Measurements from ENCODE around the gene HCK.

HCK gene

DNA sequence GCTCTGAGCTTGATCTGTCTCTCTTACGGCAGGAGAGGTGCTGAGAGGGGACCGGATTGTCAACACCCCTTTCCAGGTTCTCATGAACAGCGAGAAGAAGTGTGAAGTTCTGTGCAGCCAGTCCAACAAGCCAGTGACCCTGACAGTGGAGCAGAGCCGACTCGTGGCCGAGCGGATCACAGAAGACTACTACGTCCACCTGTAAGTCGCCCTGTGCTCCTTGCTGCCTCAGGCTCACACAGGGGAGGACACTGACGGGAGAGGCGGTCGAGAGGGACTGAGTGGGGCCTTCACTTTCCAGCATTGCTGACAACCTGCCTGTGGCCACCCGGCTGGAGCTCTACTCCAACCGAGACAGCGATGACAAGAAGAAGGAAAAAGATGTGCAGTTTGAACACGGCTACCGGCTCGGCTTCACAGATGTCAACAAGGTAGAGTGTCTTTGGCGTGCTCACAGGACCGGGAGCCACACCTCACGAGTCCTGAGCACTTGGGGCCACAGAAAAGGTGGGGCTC, 89.5 kb downstream of the HCK start:
- intact Hi-C loops (cut with DNase I): no loop called here
- no peak for DNase-seq

DNA sequence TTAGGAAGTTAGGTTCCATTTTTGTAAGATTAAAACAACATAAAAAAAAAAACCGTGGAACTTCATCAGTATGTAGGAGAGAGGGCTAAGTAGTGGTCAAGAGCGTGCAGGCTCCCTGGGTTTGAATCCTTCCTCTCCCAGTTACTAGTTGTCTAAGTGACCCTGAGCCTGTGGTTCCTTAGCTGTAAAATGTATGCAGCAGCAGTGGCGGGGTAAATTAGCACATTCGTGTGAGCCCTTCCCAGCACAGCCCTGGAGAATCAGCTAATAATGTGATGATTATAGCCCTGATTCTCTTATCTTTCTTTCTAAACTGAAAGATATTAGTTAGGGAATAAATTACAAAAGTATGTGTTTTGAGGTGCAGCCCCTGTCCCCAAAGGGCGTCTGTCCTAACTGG, 90.0 kb downstream of the HCK start:
- intact Hi-C loops (cut with DNase I): no loop called here
- no peak for DNase-seq

DNA sequence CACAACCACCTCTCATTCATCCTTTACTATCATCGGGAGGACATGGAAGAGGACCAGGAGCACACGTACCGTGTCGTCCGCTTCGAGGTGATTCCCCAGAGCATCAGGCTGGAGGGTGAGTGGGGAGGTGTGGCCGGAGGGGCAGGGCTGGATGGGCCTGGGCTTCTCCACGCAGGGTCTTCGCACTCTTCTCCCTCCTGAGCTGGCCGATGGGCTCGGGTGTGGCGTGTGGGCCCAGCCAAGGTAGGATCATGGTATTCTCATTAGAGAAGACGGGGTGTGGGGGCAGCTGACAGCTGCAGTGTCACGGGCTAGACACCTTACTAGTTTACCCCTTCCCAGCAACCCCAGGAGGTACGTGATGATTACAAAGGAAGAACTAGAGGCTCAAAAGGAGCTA, 90.9 kb downstream of the HCK start:
- DNase-seq: no peak
- intact Hi-C loops (cut with DNase I): no loop called here

DNA sequence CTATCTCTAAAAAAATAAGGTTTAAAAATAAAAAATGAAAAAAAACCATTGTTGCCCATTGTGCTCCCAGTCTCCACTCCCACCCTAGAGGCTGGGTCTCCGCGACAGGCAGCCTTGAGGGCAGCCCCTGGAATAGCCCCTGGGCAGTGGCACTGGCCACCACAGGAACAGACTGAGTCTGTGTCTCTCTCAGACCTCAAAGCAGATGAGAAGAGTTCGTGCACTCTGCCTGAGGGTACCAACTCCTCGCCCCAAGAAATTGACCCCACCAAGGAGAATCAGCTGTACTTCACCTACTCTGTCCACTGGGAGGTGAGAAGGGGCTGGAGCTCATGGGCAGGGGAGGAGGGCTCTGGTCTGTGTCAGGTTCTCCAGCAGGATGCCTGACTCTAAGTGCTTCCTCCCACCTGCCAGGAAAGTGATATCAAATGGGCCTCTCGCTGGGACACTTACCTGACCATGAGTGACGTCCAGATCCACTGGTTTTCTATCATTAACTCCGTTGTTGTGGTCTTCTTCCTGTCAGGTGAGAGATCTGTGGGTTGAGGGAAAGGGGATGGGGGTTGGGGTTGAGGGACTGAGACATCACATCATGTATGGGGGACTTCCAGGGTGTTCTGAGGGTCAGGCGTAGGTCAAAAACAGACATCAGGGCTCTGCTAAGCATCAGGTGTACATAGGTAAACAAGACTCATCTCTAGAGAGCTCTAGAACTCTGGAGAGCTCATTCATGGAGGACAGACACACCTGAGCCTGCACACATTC, 93.0 kb downstream of the HCK start:
- no peak for DNase-seq
- intact Hi-C loops (cut with DNase I): no loop called here

DNA sequence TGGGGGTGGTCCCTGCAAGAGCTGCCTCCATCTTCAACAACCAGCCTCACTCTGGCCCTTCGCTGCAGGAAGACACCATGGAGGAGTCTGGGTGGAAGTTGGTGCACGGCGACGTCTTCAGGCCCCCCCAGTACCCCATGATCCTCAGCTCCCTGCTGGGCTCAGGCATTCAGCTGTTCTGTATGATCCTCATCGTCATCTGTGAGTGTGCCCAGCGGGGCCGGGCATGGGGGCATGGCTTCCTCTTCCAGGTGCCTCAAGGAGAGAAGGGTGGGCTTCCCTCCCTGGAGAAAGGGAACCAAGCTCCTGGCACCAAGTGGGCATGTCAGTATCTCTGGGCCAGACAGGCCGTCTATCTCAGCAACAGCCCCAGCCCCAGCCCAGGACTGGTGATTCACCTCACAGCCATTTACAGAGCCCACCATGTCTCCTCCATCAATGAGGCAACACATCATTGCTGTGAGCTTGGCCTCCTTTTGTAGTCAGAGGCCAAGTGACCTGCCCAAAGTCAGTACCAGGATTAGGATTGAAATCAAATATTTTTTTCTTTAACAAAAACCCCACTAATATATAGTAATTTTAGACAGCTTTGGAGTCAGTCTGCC, 97.6 kb downstream of the HCK start:
- intact Hi-C loops (cut with DNase I): no loop called here
- DNase-seq: no peak

DNA sequence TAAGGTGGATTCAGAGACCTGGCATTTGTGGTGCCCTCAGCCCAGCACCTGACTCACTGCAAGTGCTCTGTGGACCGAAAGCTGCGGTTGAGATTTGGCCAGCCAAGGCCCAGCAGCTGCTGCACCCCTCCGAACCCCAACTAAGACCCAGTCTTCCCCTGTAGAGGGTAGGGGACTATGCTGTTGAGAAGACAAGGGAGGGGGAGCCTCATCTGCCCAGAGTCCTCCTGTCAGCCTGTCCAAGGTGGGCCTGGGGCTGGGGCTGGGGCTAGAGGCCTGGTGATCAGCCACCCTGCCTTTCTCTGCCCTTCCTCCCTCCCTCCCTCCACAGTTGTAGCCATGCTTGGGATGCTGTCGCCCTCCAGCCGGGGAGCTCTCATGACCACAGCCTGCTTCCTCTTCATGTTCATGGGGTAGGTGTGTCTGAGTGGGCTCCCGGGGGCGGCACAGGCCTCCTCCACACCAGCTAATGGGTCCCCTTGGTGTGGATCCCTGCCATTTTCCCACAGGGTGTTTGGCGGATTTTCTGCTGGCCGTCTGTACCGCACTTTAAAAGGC, 98.3 kb downstream of the HCK start:
- intact Hi-C loops (cut with DNase I): no loop called here
- DNase-seq: no peak

Measured in head of caudate nucleus (tissue), 42 donors.